HUES6 (cell line): Measurements from ENCODE around the gene GPC6.
"Not testable (repeated sequence)": the region's sequence is repeated elsewhere in the genome, so short reads cannot be mapped to it uniquely, and the experiment has no call there.

Source experiments
- H3K27ac ChIP-seq: 2 replicates; pipeline ENCODE4 v1.7.0; 2013; ENCODE audit warnings: low read depth, mild to moderate bottlenecking, low read length, inconsistent platforms
- H3K27me3 ChIP-seq: 2 replicates; pipeline ENCODE4 v1.6.1; 2013; ENCODE audit warnings: low read length; ENCODE audit not compliant: control insufficient read depth, insufficient read depth
- H3K36me3 ChIP-seq: 2 replicates; pipeline ENCODE4 v1.6.1; 2013; ENCODE audit warnings: low read length; ENCODE audit not compliant: control insufficient read depth, insufficient read depth
- H3K4me1 ChIP-seq: 2 replicates; pipeline ENCODE4 v1.6.1; 2013; ENCODE audit warnings: low read length; ENCODE audit not compliant: control insufficient read depth, insufficient read depth
- H3K4me3 ChIP-seq: 2 replicates; pipeline ENCODE4 v1.5.1; 2013; ENCODE audit warnings: low read depth, low read length
- H3K9ac ChIP-seq: one replicate; pipeline ENCODE4 v1.6.1; 2013; ENCODE audit warnings: mild to moderate bottlenecking, low read length
- H3K9me3 ChIP-seq: 2 replicates; pipeline ENCODE4 v1.6.1; 2013; ENCODE audit warnings: low read depth, low read length; ENCODE audit not compliant: control insufficient read depth, insufficient read depth

Gene GPC6

DNA sequence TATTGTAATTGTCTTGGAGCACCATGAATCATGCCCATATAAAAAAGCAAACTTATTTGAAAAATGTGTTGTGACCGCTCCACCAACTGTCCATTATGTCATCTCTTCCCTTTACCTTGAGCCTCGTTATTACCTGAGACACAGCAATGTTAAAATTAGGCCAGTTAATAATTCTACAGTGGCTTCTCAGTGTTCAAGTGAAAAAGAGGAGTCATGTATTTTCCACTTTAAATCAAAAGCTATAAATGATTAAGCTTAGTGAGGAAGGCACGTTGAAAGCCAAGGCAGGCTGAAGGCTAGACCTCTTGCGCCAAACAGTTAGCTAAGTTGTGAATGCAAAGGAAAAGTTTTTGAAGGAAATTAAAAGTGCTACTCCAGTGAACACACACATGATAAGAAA is 210.5 kb downstream of the GPC6 start:
- H3K36me3 ChIP-seq, result no peaks in the 10 kb centered on the region
- H3K4me1 ChIP-seq, result no peaks in the 10 kb centered on the region
- H3K9ac ChIP-seq, result no peak overlapping the region
- no peak overlapping the region for H3K27ac ChIP-seq
- H3K27me3 ChIP-seq, result no peaks in the 10 kb centered on the region
- no peak overlapping the region for H3K4me3 ChIP-seq
- H3K9me3 ChIP-seq, result peaks cover 6% of the 10 kb centered on the region; the same call in 1 of the 2 replicates

DNA sequence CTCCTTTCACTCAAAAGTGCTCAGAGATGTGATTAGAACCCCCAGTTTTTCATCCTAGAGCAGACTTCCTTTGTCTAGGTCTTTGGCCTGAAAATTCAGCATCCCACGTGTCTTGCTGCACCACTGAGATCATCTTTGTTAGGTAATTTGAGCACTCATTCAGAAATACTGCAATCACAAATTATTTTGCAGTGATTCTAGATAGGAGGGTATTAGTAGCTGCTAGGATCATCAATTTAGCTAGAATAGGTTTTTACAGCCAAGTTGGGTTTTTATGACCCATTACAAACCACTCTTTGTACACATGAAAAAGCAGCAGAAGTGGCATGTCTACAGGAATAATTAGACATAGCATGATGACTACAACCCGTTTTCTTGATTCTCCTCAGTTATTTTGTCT is 219.6 kb downstream of the GPC6 start:
- H3K4me1 ChIP-seq, result no peaks in the 10 kb centered on the region
- no peak overlapping the region for H3K27ac ChIP-seq
- no peaks in the 10 kb centered on the region for H3K36me3 ChIP-seq
- H3K9ac ChIP-seq, result no peak overlapping the region
- H3K4me3 ChIP-seq, result no peak overlapping the region
- no peaks in the 10 kb centered on the region for H3K27me3 ChIP-seq
- H3K9me3 ChIP-seq, result no peaks in the 10 kb centered on the region

- no peak overlapping the region for H3K9ac ChIP-seq
- H3K27me3 ChIP-seq, result no peaks in the 10 kb centered on the region
- H3K4me3 ChIP-seq, result no peak overlapping the region
- no peaks in the 10 kb centered on the region for H3K9me3 ChIP-seq
- no peak overlapping the region for H3K27ac ChIP-seq
- H3K4me1 ChIP-seq, result no peaks in the 10 kb centered on the region
- H3K36me3 ChIP-seq, result no peaks in the 10 kb centered on the region
These were observed 223.6 kb downstream of the GPC6 start for GRCh38 chr13:93450191-93450621.

GRCh38 chr13:93450761-93451160 is 224.2 kb downstream of the GPC6 start:
- Histone ChIP-seq H3K27ac (no peak overlapping the region), H3K9ac (no peak overlapping the region), H3K9me3 (no peaks in the 10 kb centered on the region), H3K4me1 (no peaks in the 10 kb centered on the region), H3K4me3 (no peak overlapping the region), H3K27me3 (no peaks in the 10 kb centered on the region), H3K36me3 (no peaks in the 10 kb centered on the region)

DNA sequence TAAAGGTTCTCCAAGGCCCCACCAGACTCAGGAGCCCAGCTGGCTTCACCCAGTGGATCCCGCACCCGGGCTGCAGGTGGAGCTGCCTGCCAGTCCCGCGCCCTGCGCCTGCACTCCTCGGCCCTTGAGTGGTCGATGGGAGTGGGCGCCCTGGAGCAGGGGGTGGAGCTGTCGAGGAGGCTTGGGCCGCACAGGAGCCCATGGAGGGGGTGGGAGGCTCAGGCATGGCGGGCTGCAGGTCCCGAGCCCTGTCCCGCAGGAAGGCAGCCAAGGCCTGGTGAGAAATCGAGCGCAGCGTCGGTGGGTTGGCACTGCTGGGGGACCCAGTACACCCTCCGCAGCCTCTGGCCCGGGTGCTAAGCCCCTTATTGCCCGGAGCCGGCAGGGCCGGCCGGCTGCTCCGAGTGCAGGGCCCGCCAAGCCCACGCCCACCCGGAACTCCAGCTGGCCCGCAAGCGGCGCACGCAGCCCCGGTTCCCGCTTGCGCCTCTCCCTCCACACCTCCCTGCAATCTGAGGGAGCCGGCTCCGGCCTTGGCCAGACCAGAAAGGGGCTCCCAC is 228.1 kb downstream of the GPC6 start:
- not testable (repeated sequence) for H3K4me1 ChIP-seq, H3K9me3 ChIP-seq, H3K27ac ChIP-seq, H3K27me3 ChIP-seq, H3K9ac ChIP-seq, H3K36me3 ChIP-seq, H3K4me3 ChIP-seq

DNA sequence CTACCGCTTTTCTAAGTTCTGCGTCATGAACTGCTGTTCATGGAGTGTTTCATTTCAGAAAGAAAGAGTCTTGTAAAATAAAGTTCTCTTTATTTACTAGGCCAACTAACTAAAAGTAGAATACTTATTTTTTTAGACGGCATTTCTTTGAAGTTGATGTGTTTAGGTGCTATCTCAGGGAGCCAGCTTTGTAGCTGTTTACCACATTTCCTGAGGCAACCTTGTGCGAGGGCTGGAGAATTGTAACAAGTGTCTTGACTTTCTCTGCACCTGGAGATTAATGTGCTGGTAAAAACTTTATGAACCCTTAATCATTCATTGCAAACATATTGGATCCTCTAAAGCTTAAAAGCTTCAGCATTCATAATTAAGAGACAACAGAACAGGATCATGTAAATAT is 229.3 kb downstream of the GPC6 start:
- no peaks in the 10 kb centered on the region for H3K4me1 ChIP-seq
- no peak overlapping the region for H3K4me3 ChIP-seq
- H3K9ac ChIP-seq, result no peak overlapping the region
- no peaks in the 10 kb centered on the region for H3K9me3 ChIP-seq
- no peaks in the 10 kb centered on the region for H3K27me3 ChIP-seq
- no peaks in the 10 kb centered on the region for H3K36me3 ChIP-seq
- no peak overlapping the region for H3K27ac ChIP-seq

DNA sequence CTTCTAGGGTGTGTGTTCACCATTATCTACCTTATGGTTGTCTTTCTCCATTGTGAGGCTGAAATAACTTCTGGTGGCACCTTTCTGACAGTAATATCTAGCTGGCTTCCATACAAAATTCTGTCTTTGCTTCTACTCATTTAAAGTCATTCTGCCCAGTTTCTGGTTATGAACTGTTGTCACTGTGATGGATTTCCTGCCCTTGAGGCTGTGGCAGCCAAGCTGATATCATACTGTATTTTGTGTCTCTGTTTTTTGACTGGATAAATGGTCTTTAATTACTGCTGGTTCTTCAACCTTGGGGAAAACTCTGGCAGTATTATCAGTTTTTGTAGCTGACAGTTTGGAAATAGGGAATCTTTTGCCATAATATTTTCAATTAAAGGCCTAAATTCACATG is 233.4 kb downstream of the GPC6 start:
- Histone ChIP-seq H3K4me3 (no peak overlapping the region), H3K36me3 (no peaks in the 10 kb centered on the region), H3K27ac (no peak overlapping the region)

GRCh38 chr13:93462151-93462550 is 235.5 kb downstream of the GPC6 start:
- Histone ChIP-seq H3K9me3 (no peaks in the 10 kb centered on the region), H3K27me3 (no peaks in the 10 kb centered on the region), H3K4me1 (no peaks in the 10 kb centered on the region), H3K4me3 (no peak overlapping the region), H3K36me3 (no peaks in the 10 kb centered on the region), H3K9ac (no peak overlapping the region), H3K27ac (no peak overlapping the region)

More for the DNA sequence above, 233.4 kb downstream of the GPC6 start:
- H3K27me3 ChIP-seq, result no peaks in the 10 kb centered on the region
- no peak overlapping the region for H3K9ac ChIP-seq
- H3K4me1 ChIP-seq, result no peaks in the 10 kb centered on the region
- no peaks in the 10 kb centered on the region for H3K9me3 ChIP-seq

GRCh38 chr13:93466502-93467036 is 240.0 kb downstream of the GPC6 start:
- Histone ChIP-seq H3K9me3 (peaks cover 8% of the 10 kb centered on the region; the same call in 1 of the 2 replicates), H3K4me1 (no peaks in the 10 kb centered on the region), H3K4me3 (no peak overlapping the region), H3K27ac (no peak overlapping the region), H3K9ac (no peak overlapping the region), H3K27me3 (no peaks in the 10 kb centered on the region), H3K36me3 (no peaks in the 10 kb centered on the region)

GRCh38 chr13:93467175-93467574 is 240.6 kb downstream of the GPC6 start:
- Histone ChIP-seq H3K27me3 (no peaks in the 10 kb centered on the region), H3K9me3 (peaks cover 8% of the 10 kb centered on the region; the same call in 1 of the 2 replicates), H3K27ac (no peak overlapping the region), H3K4me3 (no peak overlapping the region), H3K4me1 (no peaks in the 10 kb centered on the region), H3K36me3 (no peaks in the 10 kb centered on the region), H3K9ac (no peak overlapping the region)

GRCh38 chr13:93468433-93468832 is 241.8 kb downstream of the GPC6 start:
- H3K36me3 ChIP-seq, result no peaks in the 10 kb centered on the region
- peaks cover 8% of the 10 kb centered on the region; the same call in 1 of the 2 replicates for H3K9me3 ChIP-seq
- no peaks in the 10 kb centered on the region for H3K27me3 ChIP-seq
- no peaks in the 10 kb centered on the region; the same call in 1 of the 2 replicates for H3K4me1 ChIP-seq
- no peak overlapping the region for H3K4me3 ChIP-seq
- H3K9ac ChIP-seq, result no peak overlapping the region
- no peak overlapping the region for H3K27ac ChIP-seq
